ENCODE measurements around the gene PLAAT5. TPM values are rescaled to one million over a fixed set of nuclear protein-coding genes. Genes with fewer than 3 reads are reported as not detected.

The PLAAT5 gene
- total and polyA plus RNA-seq, 12 donors, result 0.64 to 7.2 (median 1.6) TPM

- H3K4me3 ChIP-seq, result no peak overlapping the region
- TF ChIP-seq CTCF (IDR thresholded peaks at IDR 0.05), result no peak
- H3K27me3 ChIP-seq, result no peaks in the 10 kb centered on the region
- no peak for DNase-seq
- peaks cover 0 to 50% (median 8%) of the 10 kb centered on the region in 11 donors for H3K9me3 ChIP-seq
- intact Hi-C loops (cut with DNase I), result loop anchor here in 1 of 10 donors (10.0 kb wide), 1 partner anchor 262 kb away; no protein-coding TSS in a partner anchor
- no peak overlapping the region for H3K27ac ChIP-seq
- ATAC-seq, result no peak
- 83% methylated on average over 3 of the region's 3 CpGs for WGBS, 2 donors
- H3K4me1 ChIP-seq, result no peaks in the 10 kb centered on the region
- no peaks in the 10 kb centered on the region for H3K36me3 ChIP-seq
These were observed 18.6 kb downstream of the PLAAT5 start for GRCh38 chr11:63472372-63472771.

- no peak overlapping the region for H3K4me3 ChIP-seq
- ATAC-seq (no peak), DNase-seq (no peak)
- no peaks in the 10 kb centered on the region for H3K36me3 ChIP-seq
- no peak for TF ChIP-seq CTCF (IDR thresholded peaks at IDR 0.05)
- H3K4me1 ChIP-seq, result no peaks in the 10 kb centered on the region
- H3K9me3 ChIP-seq, result peaks cover 0 to 31% (median 5%) of the 10 kb centered on the region in 11 donors
- intact Hi-C loops (cut with DNase I), result loop anchor here in 1 of 10 donors (10.0 kb wide), 1 partner anchor 264 kb away; no protein-coding TSS in a partner anchor
- 66 to 80% methylated on average over 3 of the region's 3 CpGs for WGBS, 2 donors
- no peaks in the 10 kb centered on the region for H3K27me3 ChIP-seq
- H3K27ac ChIP-seq, result no peak overlapping the region
These were observed 20.7 kb downstream of the PLAAT5 start for GRCh38 chr11:63470311-63470710.

- H3K9me3 ChIP-seq, result no peaks in the 10 kb centered on the region
- H3K27me3 ChIP-seq, result peaks cover 0 to 33% (median 11%) of the 10 kb centered on the region in 7 donors
- DNase-seq (no peak), ATAC-seq (no peak)
- H3K36me3 ChIP-seq, result no peaks in the 10 kb centered on the region
- TF ChIP-seq CTCF (IDR thresholded peaks at IDR 0.05), result no peak
- H3K4me3 ChIP-seq, result no peak overlapping the region
- intact Hi-C loops (cut with DNase I), result loop anchor here in 1 of 10 donors (10.0 kb wide), 1 partner anchor 653 kb away; no protein-coding TSS in a partner anchor
- no peaks in the 10 kb centered on the region for H3K4me1 ChIP-seq
- no peak overlapping the region for H3K27ac ChIP-seq
These were observed 28.8 kb downstream of the PLAAT5 start for GRCh38 chr11:63462137-63462536.

GRCh38 chr11:63459586-63459985 lies 31.4 kb downstream of the PLAAT5 start:
- Histone ChIP-seq H3K4me3 (no peak overlapping the region), H3K4me1 (no peaks in the 10 kb centered on the region), H3K27me3 (peaks cover 0 to 33% (median 11%) of the 10 kb centered on the region in 7 donors), H3K27ac (no peak overlapping the region), H3K36me3 (no peaks in the 10 kb centered on the region), H3K9me3 (no peaks in the 10 kb centered on the region)
- no peak for TF ChIP-seq CTCF (IDR thresholded peaks at IDR 0.05)
- WGBS, 2 donors, result 43 to 46% methylated on average over 6 of the region's 6 CpGs
- ATAC-seq (no peak), DNase-seq (no peak)
- intact Hi-C loops (cut with DNase I), result no loop called here

All from heart right ventricle (tissue), 16 donors.